Adrenal gland (tissue), 12 donors: ENCODE data around the gene NLRC5. TPM values are rescaled to one million over a fixed set of nuclear protein-coding genes. Genes with fewer than 3 reads are reported as not detected.

Experiments used
- DNase-seq, 7 donors: peaks; one replicate each; pipeline ENCODE4 v3.0.0-alpha.2; 2019 to 2020
- H3K27ac ChIP-seq, 5 donors: fragments of 200-600 bp; sonication (generic) in 4 of 5; 1 replicate in 3 of 5; 2 replicates in 2 of 5; pipeline versions ENCODE4 v1.5.1 to v1.8.0; 2016 to 2020; ENCODE audit warnings: mild to moderate bottlenecking in 1 of 5
- H3K27me3 ChIP-seq: fragments of 200-600 bp; 2 replicates; pipeline ENCODE4 v1.8.0; 2021
- H3K36me3 ChIP-seq, 2 donors: fragments of 200-600 bp; replicated peaks in 1 of 2; 1 replicate in 1 of 2; 2 replicates in 1 of 2; pipeline versions ENCODE4 v1.5.1 to v1.8.0; 2018 to 2022
- H3K4me1 ChIP-seq, 2 donors: fragments of 200-600 bp; replicated peaks in 1 of 2; 1 replicate in 1 of 2; 2 replicates in 1 of 2; pipeline versions ENCODE4 v1.5.1 to v1.8.0; 2018 to 2021
- H3K4me3 ChIP-seq, 4 donors: fragments of 200-600 bp; sonication (generic) in 3 of 4; one replicate each; pipeline ENCODE4 v1.5.1; 2016 to 2018
- H3K9me3 ChIP-seq, 3 donors: fragments of 200-600 bp; sonication (generic) in 1 of 3; replicated peaks in 1 of 3; 1 replicate in 2 of 3; 2 replicates in 1 of 3; pipeline versions ENCODE4 v1.5.1 to v1.8.0; 2016 to 2021
- POLR2A ChIP-seq, 2 donors: fragments of 450-650 bp; IDR thresholded peaks; one replicate each; pipeline ENCODE4 v1.6.1; 2017; ENCODE audit warnings: antibody characterized with exemption in 2 of 2, mild to moderate bottlenecking in 2 of 2, moderate library complexity in 1 of 2
- WGBS, 4 donors: extraction: QIAGEN DNeasy Blood & Tissue Kit in 2 of 4; methylation state at CpG; one replicate each; pipeline versions ENCODE4 v1.1.5 to v1.1.7; 2013 to 2017; 5-methylcytosine and 5-hydroxymethylcytosine counted together
- intact Hi-C, 2 donors: fragments of 100-400 bp; cut with DNase I; formaldehyde crosslinking; loops; one replicate each; pipeline versions ENCODE4 v1.14.1 to v1.15.0; 2022 to 2023
- polyA plus RNA-seq, 3 donors: library from polyadenylated mRNA; stranded (reverse); fragments of 200-250 nt in 2 of 3; fragments of 350-450 nt in 1 of 3; fragmentation: Illumina TruSeq in 1 of 3; extraction: RNeasy Lipid Tissue Mini Kit (QIAGEN cat#74804) in 1 of 3; gene quantifications; one replicate each; pipeline ENCODE4 v1.2.3, GENCODE V29; 2013 to 2014
- total RNA-seq, 9 donors: library from RNA; depleted of rRNA in 4 of 9; stranded (reverse); fragments of >200 nt in 4 of 9; fragments of 120-200 nt in 1 of 9; fragmentation: NEBNext Ultra II Directional in 1 of 9; extraction: Animal tissue kit (Norgen Biotek cat#: 25700) in 1 of 9; gene quantifications; one replicate each; pipeline versions ENCODE4 v1.1.0 to v1.2.4, GENCODE V29; 2013 to 2023
- TF ChIP-seq, protein P1 (sequence below), 6 experiments: fragments of 450-650 bp in 4 of 6; fragments of 200-600 bp in 2 of 6; sonication (generic) in 1 of 6; IDR thresholded peaks; 1 replicate in 5 of 6; 2 replicates in 1 of 6; pipeline versions ENCODE4 v1.5.1 to v1.8.0; 2016 to 2021; ENCODE audit warnings: antibody characterized with exemption in 6 of 6, mild to moderate bottlenecking in 2 of 6, moderate library complexity in 1 of 6
- donor health status: healthy with polysubstance abuse.
- donor health status: Bipolar disorder and iron deficiency.
- donor health status: DM: yes; HTN: yes; CAD: no.
- donor health status: DM: no; HTN: no; CAD: no.
- donor health status: DM: no; HTN: no; CAD: no.
- donor health status: DM: yes; HTN: yes; CAD: no.

The NLRC5 gene
- total and polyA plus RNA-seq, 12 donors = 6.0 to 89.0 (median 26.6) TPM

DNA sequence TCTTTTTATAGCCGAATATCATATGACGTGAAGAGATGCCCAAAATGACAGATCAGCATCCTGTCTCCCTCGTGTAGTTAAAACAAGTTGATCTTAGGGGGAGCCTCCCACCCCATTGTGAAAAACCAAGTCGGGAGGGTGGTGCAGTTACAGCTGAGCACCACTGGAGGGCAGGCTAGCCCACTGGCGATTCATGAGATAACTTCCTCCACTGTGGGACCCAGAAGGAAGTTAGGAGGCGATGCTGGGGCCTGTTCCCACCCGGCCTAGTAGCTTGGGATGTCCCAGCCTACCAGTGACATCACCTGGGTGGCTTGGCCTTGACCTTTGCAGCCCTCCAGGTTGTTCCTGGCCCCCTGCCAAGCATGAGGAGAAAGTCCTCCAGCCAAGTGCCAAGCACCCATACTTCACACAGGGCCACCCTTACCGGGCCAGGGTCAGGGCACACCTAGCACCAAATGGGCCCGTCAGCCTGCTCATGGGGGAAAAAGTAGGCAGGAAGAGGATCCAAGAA, 95.0 kb downstream of the NLRC5 start:
- peak overlapping the region in 1 of 5 donors; percentile 18 for H3K27ac ChIP-seq

DNA sequence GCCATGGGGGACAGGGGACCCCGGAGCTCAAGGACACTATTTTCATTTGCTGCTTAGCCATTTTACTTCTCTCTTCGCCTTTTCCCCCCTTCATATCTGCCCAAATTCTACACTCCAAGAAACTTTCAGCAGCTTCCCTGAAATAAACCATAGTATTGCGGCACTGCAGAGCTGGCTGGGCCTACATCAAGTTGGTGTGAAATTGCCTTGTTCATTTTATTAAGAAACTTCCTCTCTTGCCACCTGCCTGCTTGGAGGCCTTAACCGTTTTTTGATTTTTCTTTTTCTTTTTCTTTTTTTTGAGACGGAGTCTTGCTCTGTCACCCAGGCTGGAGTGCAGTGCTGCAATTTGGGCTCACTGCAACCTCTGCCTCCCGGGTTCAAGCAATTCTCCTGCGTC, 95.6 kb downstream of the NLRC5 start:
- DNase-seq = no peak
- no peak overlapping the region for H3K4me3 ChIP-seq
- TF ChIP-seq, protein P1, sequence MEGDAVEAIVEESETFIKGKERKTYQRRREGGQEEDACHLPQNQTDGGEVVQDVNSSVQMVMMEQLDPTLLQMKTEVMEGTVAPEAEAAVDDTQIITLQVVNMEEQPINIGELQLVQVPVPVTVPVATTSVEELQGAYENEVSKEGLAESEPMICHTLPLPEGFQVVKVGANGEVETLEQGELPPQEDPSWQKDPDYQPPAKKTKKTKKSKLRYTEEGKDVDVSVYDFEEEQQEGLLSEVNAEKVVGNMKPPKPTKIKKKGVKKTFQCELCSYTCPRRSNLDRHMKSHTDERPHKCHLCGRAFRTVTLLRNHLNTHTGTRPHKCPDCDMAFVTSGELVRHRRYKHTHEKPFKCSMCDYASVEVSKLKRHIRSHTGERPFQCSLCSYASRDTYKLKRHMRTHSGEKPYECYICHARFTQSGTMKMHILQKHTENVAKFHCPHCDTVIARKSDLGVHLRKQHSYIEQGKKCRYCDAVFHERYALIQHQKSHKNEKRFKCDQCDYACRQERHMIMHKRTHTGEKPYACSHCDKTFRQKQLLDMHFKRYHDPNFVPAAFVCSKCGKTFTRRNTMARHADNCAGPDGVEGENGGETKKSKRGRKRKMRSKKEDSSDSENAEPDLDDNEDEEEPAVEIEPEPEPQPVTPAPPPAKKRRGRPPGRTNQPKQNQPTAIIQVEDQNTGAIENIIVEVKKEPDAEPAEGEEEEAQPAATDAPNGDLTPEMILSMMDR (IDR thresholded peaks at IDR 0.05) = no peak
- TF ChIP-seq POLR2A (IDR thresholded peaks at IDR 0.05) = no peak
- peaks cover 0 to 8% of the 10 kb centered on the region in 2 donors for H3K4me1 ChIP-seq
- H3K27ac ChIP-seq = no peak overlapping the region
- H3K9me3 ChIP-seq = no peaks in the 10 kb centered on the region
- no peaks in the 10 kb centered on the region for H3K36me3 ChIP-seq
- intact Hi-C loops = loop anchor here (5.0 kb wide), 1 partner anchor 87 kb away; no protein-coding TSS in a partner anchor
- H3K27me3 ChIP-seq = no peaks in the 10 kb centered on the region
- 63 to 71% (median 68%) methylated on average over 7 of the region's 7 CpGs for WGBS, 4 donors

More for the DNA sequence above, 95.0 kb downstream of the NLRC5 start:
- TF ChIP-seq, protein P1 (IDR thresholded peaks at IDR 0.05) = peak; percentile 90 to 98 (median 96)
- TF ChIP-seq POLR2A (IDR thresholded peaks at IDR 0.05) = no peak
- H3K36me3 ChIP-seq = no peaks in the 10 kb centered on the region
- H3K27me3 ChIP-seq = no peaks in the 10 kb centered on the region
- peaks cover 0 to 8% of the 10 kb centered on the region in 2 donors for H3K4me1 ChIP-seq
- H3K9me3 ChIP-seq = no peaks in the 10 kb centered on the region
- 6 to 14% (median 7%) methylated on average over 7 to 9 of the region's 9 CpGs for WGBS, 4 donors
- H3K4me3 ChIP-seq = no peak overlapping the region
- DNase-seq = peak; percentile 59 to 87 (median 70)
- intact Hi-C loops = loop anchor here (5.0 kb wide), 1 partner anchor 88 kb away; no protein-coding TSS in a partner anchor

DNA sequence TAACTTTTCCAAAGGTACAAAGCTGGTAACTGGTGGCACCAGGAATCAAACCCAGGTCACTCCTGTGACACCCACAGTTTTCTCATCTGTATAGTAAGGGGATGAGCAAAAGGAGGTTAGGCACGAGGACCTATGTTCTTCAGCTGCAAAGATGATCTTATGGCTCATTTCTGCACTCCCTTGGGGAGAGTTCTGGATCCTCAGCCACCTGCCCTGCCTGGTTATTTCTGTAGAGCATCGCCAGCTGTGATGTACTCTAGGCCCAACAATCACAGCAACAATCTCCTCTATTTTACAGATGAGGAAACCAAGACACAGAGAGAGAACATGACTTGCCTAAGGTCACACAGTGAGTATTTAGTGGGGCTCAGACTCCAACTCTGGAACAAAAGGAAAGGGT, 97.6 kb downstream of the NLRC5 start:
- 76 to 100% (median 85%) methylated on average over 1 to 2 of the region's 2 CpGs for WGBS, 4 donors
- H3K4me3 ChIP-seq = no peak overlapping the region
- no peak for DNase-seq
- intact Hi-C loops = no loop called here
- H3K36me3 ChIP-seq = no peaks in the 10 kb centered on the region
- H3K27me3 ChIP-seq = no peaks in the 10 kb centered on the region
- no peaks in the 10 kb centered on the region for H3K9me3 ChIP-seq
- peaks cover 6 to 18% of the 10 kb centered on the region in 2 donors for H3K4me1 ChIP-seq
- TF ChIP-seq POLR2A (IDR thresholded peaks at IDR 0.05) = no peak
- TF ChIP-seq, protein P1 (IDR thresholded peaks at IDR 0.05) = no peak
- H3K27ac ChIP-seq = no peak overlapping the region

DNA sequence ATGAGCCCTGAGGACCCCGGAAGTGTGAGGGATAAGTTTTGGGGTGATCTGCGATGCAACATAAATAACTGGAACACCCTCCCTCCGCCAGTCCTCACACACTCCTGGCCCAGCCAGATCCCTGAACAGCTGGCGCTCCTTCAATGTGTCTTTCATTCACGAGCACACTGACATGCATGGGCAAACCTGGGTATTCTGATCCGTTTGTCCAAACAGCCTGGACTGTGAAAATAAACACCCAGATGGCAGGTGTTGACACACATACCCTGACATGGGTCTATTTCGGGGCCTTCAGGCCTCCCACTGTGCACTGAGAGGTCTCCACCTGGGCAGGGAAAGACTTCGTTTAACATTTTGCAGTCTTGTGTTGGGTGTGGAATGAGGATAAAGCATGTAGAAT, 100.0 kb downstream of the NLRC5 start:
- Histone ChIP-seq H3K9me3 (no peaks in the 10 kb centered on the region), H3K4me3 (no peak overlapping the region), H3K27me3 (no peaks in the 10 kb centered on the region), H3K4me1 (peaks cover 14 to 23% of the 10 kb centered on the region in 2 donors), H3K27ac (no peak overlapping the region), H3K36me3 (no peaks in the 10 kb centered on the region)
- no peak for DNase-seq
- WGBS, 4 donors = 80 to 91% (median 85%) methylated on average over 6 to 8 of the region's 8 CpGs
- intact Hi-C loops = no loop called here
- TF ChIP-seq, protein P1 (IDR thresholded peaks at IDR 0.05) = no peak
- no peak for TF ChIP-seq POLR2A (IDR thresholded peaks at IDR 0.05)
